SK-N-MC (cell line): ENCODE data around the gene MFN1.

ENCODE experiments used
- DNase-seq: peaks from one replicate; pipeline ENCODE4 v3.0.0-alpha.2; 2011; ENCODE audit warnings: low read depth, low spot score
- H3K27ac ChIP-seq: fragments of 200-600 bp; sonication (generic); 2 replicates; pipeline ENCODE4 v1.5.1; 2016; ENCODE audit warnings: mixed run types
- H3K36me3 ChIP-seq: fragments of 200-600 bp; sonication (generic); 2 replicates; pipeline ENCODE4 v1.6.1; 2017; ENCODE audit warnings: antibody characterized with exemption, low read length, mixed read lengths; ENCODE audit not compliant: insufficient read depth
- H3K4me3 ChIP-seq: fragments of 200-600 bp; sonication (generic); 2 replicates; pipeline ENCODE4 v1.5.1; 2016
- H3K9ac ChIP-seq: fragments of 200-600 bp; sonication (generic); 2 replicates; pipeline ENCODE4 v1.8.0; 2017; ENCODE audit warnings: mixed run types, mixed read lengths; ENCODE audit not compliant: insufficient read length
- H3K9me3 ChIP-seq: fragments of 200-600 bp; sonication (generic); 2 replicates; pipeline ENCODE4 v1.6.1; 2017; ENCODE audit warnings: low read depth, mild to moderate bottlenecking, antibody characterized with exemption, low read length, moderate library complexity, mixed read lengths
- EZH2 ChIP-seq: fragments of 200-600 bp; sonication (generic); IDR thresholded peaks from one replicate; pipeline ENCODE4 v1.6.1; 2017; ENCODE audit warnings: antibody characterized with exemption
- FOXP2 ChIP-seq: optimal IDR thresholded peaks from 2 replicates; pipeline ENCODE3; 2011; ENCODE audit warnings: mild to moderate bottlenecking, moderate library complexity; ENCODE audit not compliant: insufficient read depth; ENCODE audit errors: extremely low read length, control extremely low read depth
- POLR2AphosphoS5 ChIP-seq: IDR thresholded peaks from 2 replicates; pipeline ENCODE4 v1.6.1; 2012; ENCODE audit warnings: mild to moderate bottlenecking, low read depth, low read length, borderline replicate concordance

MFN1 gene

DNA sequence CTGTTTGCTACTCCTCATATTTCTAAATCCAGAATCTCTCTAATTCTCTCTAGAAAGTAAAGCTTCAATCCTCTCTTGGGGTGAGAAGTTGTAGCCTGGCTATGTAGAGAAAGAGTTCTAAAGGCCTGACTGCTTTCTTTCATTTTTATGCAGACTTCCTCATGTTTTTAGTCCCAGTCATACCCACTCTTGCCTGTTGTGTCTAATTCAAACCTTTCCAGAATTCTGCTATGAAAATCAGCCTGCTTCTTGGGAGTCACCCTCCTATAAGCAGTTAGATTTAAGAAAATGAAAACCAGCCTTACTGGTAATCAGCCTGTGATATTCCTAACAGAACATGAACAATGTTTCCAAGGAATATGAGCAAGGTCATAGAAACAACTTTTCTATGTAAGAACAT lies 39.5 kb upstream of the MFN1 start:
- no peak for DNase-seq
- Histone ChIP-seq H3K9ac (no peak overlapping the region), H3K36me3 (no peaks in the 10 kb centered on the region), H3K4me3 (no peak overlapping the region), H3K9me3 (no peaks in the 10 kb centered on the region), H3K27ac (no peak overlapping the region)
- TF ChIP-seq POLR2AphosphoS5 (no peak), FOXP2 (no peak), EZH2 (no peak)

DNA sequence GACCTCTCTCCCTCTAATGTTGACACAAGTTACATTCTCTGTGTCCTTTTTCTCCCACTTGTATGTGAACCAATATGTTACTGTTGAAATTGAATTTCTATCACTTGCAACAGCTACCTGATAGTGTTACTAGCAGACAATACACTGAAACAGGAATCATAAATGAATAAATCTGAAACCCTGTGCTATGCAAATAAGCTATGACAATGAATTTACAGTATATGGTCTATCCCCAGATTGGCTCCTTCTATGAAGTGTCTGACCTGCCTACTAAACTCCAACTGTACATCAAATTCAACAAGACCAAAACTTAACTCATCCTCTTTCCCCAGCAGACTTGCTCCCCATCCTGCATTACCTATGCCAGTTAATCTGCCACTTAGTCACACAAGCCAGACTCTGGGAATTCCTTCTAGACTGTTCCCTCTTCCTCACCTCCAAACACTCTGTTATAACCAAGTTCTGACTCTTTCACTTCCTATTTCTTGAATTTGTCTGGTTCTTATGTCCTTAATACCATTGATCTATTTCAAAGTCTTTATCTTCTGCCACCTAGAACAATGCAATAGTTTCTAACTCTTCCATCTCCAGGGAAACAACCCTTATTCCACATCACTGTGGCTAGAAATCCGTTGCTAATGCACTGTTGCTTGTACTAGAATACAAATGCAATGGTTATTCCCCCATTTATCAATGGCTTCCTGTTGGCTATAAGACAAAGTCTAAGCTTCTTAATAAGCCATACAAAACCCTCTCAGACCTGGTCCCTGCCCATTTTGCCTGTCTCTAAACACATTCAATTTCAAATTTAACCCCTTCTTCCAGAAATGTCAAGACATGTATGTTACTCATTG lies 38.1 kb upstream of the MFN1 start:
- Histone ChIP-seq H3K27ac (no peak overlapping the region), H3K4me3 (no peak overlapping the region), H3K9me3 (no peaks in the 10 kb centered on the region), H3K9ac (no peak overlapping the region), H3K36me3 (no peaks in the 10 kb centered on the region)
- TF ChIP-seq POLR2AphosphoS5 (no peak), FOXP2 (no peak), EZH2 (no peak)
- DNase-seq, result no peak

- no peak overlapping the region for H3K9ac ChIP-seq
- H3K27ac ChIP-seq, result no peak overlapping the region
- H3K4me3 ChIP-seq, result no peak overlapping the region
- no peak for DNase-seq
- no peaks in the 10 kb centered on the region for H3K9me3 ChIP-seq
- no peak for TF ChIP-seq FOXP2
- H3K36me3 ChIP-seq, result no peaks in the 10 kb centered on the region
These were observed 28.6 kb upstream of the MFN1 start for GRCh38 chr3:179318876-179319275.

DNA sequence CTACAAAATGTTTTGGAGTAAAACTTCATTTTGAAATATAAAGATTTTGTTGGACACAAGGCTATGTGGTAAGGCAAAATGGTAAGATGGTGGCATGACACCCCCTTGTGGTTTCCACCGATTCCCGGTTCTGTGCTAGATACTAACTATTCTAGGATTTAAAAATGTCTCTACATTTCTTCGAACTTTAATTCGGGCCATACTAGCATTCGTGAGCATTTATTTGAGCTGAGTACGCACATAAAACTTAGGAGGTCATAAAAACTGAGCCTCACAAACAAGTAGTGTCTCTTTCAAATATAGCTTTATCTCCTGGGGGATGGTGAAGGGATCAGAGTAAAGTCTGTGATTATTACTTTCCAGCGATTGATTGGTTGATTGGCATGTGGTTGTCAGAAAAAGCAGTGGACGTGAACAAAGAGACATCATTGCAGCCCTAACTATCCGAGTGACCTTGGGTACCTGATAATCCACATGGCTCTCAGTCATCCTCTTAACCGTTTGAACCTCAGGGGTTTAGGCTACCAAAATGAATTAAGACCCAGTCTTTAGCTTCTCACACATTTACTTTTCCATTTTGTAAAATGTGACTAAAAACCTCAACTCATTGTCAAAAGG lies 25.7 kb upstream of the MFN1 start:
- Histone ChIP-seq H3K9me3 (no peaks in the 10 kb centered on the region), H3K9ac (peak overlapping the region; percentile 92), H3K36me3 (peaks cover 17% of the 10 kb centered on the region), H3K4me3 (peak overlapping the region; percentile 87), H3K27ac (peak overlapping the region; percentile 89)
- DNase-seq, result peak; percentile 78
- 0 out of 2 replicates have a peak, but pooled peaks have one; percentile 24 for TF ChIP-seq POLR2AphosphoS5
- TF ChIP-seq EZH2, result no peak
- no peak for TF ChIP-seq FOXP2

GRCh38 chr3:179322286-179323196 lies 25.0 kb upstream of the MFN1 start, which contains the start of gene ZNF639:
ZNF639 (plus strand) TSS chr3:179323031; CDS start chr3:179328294, 5,263 bp downstream.
- TF ChIP-seq FOXP2, result no peak
- no peak for TF ChIP-seq EZH2
- peak; percentile 72 for TF ChIP-seq POLR2AphosphoS5
- peak within 1 kb of the TSS; percentile 89 for H3K27ac ChIP-seq
- H3K9ac ChIP-seq, result peak within 1 kb of the TSS; percentile 92
- DNase-seq, result no peak
- peak within 1 kb of the TSS; percentile 87 for H3K4me3 ChIP-seq
- no peaks in the 10 kb centered on the region for H3K9me3 ChIP-seq
- peaks cover 23% of the 10 kb centered on the region for H3K36me3 ChIP-seq

DNA sequence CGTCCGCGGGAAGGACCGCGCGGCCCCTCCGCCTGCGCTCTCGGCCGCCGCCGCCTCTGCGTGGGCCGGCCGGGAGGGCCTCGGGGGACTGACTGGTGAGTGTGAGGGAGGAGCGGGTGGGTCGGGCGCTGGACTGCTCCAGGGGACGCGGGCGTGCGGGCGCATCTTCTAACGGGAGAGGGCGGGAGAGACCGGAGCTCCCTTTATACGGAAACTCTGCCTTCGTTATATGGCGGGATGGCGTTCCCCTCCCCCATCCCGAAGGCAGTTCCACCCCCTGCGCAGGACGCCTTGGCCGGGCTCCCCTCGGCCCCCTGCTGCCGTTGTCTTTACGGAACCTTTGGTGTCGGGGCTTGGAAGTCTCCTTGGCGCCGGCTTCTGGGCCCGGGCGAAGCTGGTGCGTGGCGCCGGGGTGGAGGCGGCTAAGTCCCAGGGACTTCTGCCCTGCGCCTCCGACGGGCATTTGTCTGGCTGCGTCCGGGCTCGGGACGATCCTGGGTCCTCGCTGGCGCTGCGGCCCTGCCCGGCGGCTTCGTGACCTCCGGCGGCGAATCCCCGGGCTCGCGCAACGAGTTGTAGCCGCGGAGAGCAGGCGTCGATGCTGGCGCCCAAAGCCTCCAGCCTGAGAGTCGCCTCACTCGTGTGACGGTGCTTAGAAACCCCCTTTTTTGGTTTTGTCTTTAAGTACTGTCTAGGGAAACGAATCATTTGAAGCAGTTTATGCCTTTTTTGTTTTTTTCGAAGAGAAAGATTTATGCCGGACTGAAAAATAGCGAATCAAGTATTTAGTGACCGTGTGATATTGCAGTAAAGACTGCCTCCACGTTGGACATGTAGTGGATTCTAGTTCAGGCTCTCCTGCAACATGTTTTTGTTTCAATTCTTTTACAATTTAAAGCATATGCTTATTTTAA lies 24.1 kb upstream of the MFN1 start:
- no peak for DNase-seq
- Histone ChIP-seq H3K9ac (peak overlapping the region; percentile 92), H3K27ac (peak overlapping the region; percentile 89), H3K9me3 (no peaks in the 10 kb centered on the region), H3K4me3 (peak overlapping the region; percentile 87), H3K36me3 (peaks cover 32% of the 10 kb centered on the region)
- no peak for TF ChIP-seq FOXP2
- TF ChIP-seq POLR2AphosphoS5, result no peak; the same call in 1 of the 2 replicates
- TF ChIP-seq EZH2, result no peak

GRCh38 chr3:179324270-179324754 lies 23.2 kb upstream of the MFN1 start:
- TF ChIP-seq FOXP2 (no peak), EZH2 (no peak), POLR2AphosphoS5 (no peak)
- peak overlapping the region; percentile 92 for H3K9ac ChIP-seq
- peaks cover 41% of the 10 kb centered on the region for H3K36me3 ChIP-seq
- peak overlapping the region; percentile 89; the same call in 1 of the 2 replicates for H3K27ac ChIP-seq
- peak overlapping the region; percentile 87 for H3K4me3 ChIP-seq
- H3K9me3 ChIP-seq, result no peaks in the 10 kb centered on the region
- DNase-seq, result no peak
